ENCODE measurements around the gene KSR2.

- TF ChIP-seq ZNF274 (IDR thresholded peaks at IDR 0.05; ENCODE audit: low read depth, low read length): no peak
- no peak for TF ChIP-seq YY1 (IDR thresholded peaks at IDR 0.05; ENCODE audit: insufficient read depth, insufficient read length)
- TF ChIP-seq SUZ12 (IDR thresholded peaks at IDR 0.05; ENCODE audit: extremely low read depth, insufficient read depth, insufficient read length): no peak
Observed at GRCh38 chr12:117547209-117547608, 421.6 kb downstream of the KSR2 start.
